Medulla oblongata (tissue), 1 donor: ENCODE measurements around the gene POU2F3.

ENCODE experiments used
- DNase-seq: peaks from one replicate; pipeline ENCODE4 v3.0.0-alpha.2; 2015; ENCODE audit errors: extremely low spot score

POU2F3 gene

GRCh38 chr11:120316880-120317688 is 77.1 kb downstream of the POU2F3 start:
- no peak for DNase-seq

GRCh38 chr11:120317689-120318480 is 77.9 kb downstream of the POU2F3 start:
- DNase-seq, result no peak

- DNase-seq, result no peak
Measured at GRCh38 chr11:120318906-120319305, 79.0 kb downstream of the POU2F3 start.

- DNase-seq, result peak; percentile 48
Measured at GRCh38 chr11:120324932-120325810, 85.2 kb downstream of the POU2F3 start, which contains the start of gene TLCD5. TLCD5 (plus strand) TSS chr11:120325299; CDS start chr11:120327442, 2,143 bp downstream.

- no peak for DNase-seq
Measured at GRCh38 chr11:120326228-120326627, 86.3 kb downstream of the POU2F3 start.

GRCh38 chr11:120326845-120327281 is 86.9 kb downstream of the POU2F3 start:
- DNase-seq, result no peak

- DNase-seq, result no peak
Measured at GRCh38 chr11:120327311-120327710, 87.4 kb downstream of the POU2F3 start.

GRCh38 chr11:120329556-120329955 is 89.6 kb downstream of the POU2F3 start:
- DNase-seq, result no peak

- DNase-seq, result no peak
Measured at GRCh38 chr11:120330045-120330444, 90.1 kb downstream of the POU2F3 start.

- DNase-seq, result no peak
Measured at GRCh38 chr11:120331301-120331996, 91.5 kb downstream of the POU2F3 start.

GRCh38 chr11:120332822-120333716 is 93.1 kb downstream of the POU2F3 start:
- peak; percentile 44 for DNase-seq

GRCh38 chr11:120333801-120334200 is 93.9 kb downstream of the POU2F3 start:
- no peak for DNase-seq

GRCh38 chr11:120334332-120334731 is 94.4 kb downstream of the POU2F3 start:
- peak; percentile 57 for DNase-seq

GRCh38 chr11:120334894-120335462 is 95.0 kb downstream of the POU2F3 start:
- peak; percentile 93 for DNase-seq

- DNase-seq, result no peak
Measured at GRCh38 chr11:120335556-120335907, 95.6 kb downstream of the POU2F3 start.

- peak; percentile 94 for DNase-seq
Measured at GRCh38 chr11:120335908-120336640, 96.1 kb downstream of the POU2F3 start, which contains the start of gene ARHGEF12. ARHGEF12 (plus strand) TSS chr11:120336413; CDS start chr11:120337244, 831 bp downstream.

- DNase-seq, result peak; percentile 41
Measured at GRCh38 chr11:120336641-120337354, 96.9 kb downstream of the POU2F3 start.
